ENCODE measurements around the gene NRXN3. TPM values are rescaled to one million over a fixed set of nuclear protein-coding genes. Genes with fewer than 3 reads are reported as not detected.
"Not testable (repeated sequence)": the region's sequence is repeated elsewhere in the genome, so short reads cannot be mapped to it uniquely, and the experiment has no call there.

The NRXN3 gene
- total and polyA plus RNA-seq, 11 donors, result 0.19 to 2.2 (median 1.1) TPM

GRCh38 chr14:78534141-78534540 is 364.0 kb downstream of the NRXN3 start:
- ATAC-seq, result no peak
- intact Hi-C loops (cut with DNase I), result no loop called here
- no peaks in the 10 kb centered on the region for H3K27me3 ChIP-seq
- peaks cover 0 to 9% (median 0%) of the 10 kb centered on the region in 12 donors for H3K9me3 ChIP-seq
- DNase-seq, result no peak
- 59 to 72% (median 61%) methylated on average over 2 of the region's 2 CpGs for WGBS, 4 donors
- no peaks in the 10 kb centered on the region for H3K4me1 ChIP-seq
- H3K4me3 ChIP-seq, result no peak overlapping the region
- H3K27ac ChIP-seq, result no peak overlapping the region
- no peaks in the 10 kb centered on the region for H3K36me3 ChIP-seq
- TF ChIP-seq, protein P1, sequence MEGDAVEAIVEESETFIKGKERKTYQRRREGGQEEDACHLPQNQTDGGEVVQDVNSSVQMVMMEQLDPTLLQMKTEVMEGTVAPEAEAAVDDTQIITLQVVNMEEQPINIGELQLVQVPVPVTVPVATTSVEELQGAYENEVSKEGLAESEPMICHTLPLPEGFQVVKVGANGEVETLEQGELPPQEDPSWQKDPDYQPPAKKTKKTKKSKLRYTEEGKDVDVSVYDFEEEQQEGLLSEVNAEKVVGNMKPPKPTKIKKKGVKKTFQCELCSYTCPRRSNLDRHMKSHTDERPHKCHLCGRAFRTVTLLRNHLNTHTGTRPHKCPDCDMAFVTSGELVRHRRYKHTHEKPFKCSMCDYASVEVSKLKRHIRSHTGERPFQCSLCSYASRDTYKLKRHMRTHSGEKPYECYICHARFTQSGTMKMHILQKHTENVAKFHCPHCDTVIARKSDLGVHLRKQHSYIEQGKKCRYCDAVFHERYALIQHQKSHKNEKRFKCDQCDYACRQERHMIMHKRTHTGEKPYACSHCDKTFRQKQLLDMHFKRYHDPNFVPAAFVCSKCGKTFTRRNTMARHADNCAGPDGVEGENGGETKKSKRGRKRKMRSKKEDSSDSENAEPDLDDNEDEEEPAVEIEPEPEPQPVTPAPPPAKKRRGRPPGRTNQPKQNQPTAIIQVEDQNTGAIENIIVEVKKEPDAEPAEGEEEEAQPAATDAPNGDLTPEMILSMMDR (IDR thresholded peaks at IDR 0.05), result no peak
- no peak for TF ChIP-seq POLR2A (IDR thresholded peaks at IDR 0.05)

DNA sequence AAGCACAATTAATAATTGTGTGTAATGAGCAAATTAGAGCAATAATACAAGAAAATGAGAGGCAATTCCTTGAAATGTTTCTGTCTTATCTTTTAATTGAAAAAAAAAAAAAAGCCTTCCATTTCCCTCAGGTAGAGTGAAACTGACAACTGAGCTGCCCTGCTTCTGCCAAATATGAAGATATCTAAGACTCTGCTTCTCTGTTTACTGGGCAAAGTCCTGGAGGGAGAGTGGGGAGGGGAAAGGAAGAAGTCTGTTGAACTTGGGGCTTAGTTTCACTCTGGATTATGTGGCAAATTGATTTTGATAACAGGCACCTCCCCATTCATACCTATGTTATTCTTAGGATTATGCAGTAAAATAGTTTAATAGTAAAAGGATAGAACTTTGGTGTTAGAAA is 364.9 kb downstream of the NRXN3 start:
- intact Hi-C loops (cut with DNase I), result no loop called here
- no peak for ATAC-seq

DNA sequence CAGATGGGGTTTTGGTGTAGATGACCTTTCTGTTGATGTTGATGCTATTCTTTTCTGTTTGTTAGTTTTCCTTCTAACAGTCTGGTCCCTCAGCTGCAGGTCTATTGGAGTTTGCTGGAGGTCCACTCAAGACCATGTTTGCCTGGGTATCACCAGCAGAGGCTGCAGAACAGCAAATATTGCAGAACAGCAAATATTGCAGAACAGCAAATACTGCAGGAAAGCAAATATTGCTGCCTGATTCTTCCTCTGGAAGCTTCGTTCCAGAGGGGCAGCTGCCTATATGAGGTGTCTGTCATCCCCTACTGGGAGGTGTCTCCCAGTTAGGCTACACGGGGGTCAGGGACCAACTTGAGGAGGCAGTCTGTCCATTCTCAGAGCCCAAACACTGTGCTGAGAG is 371.6 kb downstream of the NRXN3 start:
- intact Hi-C loops (cut with DNase I); H3K4me3 ChIP-seq; DNase-seq; H3K27ac ChIP-seq; H3K27me3 ChIP-seq; ATAC-seq; H3K4me1 ChIP-seq; H3K36me3 ChIP-seq: not testable (repeated sequence)
- WGBS, 4 donors, result 62 to 79% (median 74%) methylated on average over 2 of the region's 2 CpGs
- H3K9me3 ChIP-seq, result peaks cover 0 to 16% (median 0%) of the 10 kb centered on the region in 12 donors

More for the DNA sequence above, 364.9 kb downstream of the NRXN3 start:
- H3K36me3 ChIP-seq, result no peaks in the 10 kb centered on the region
- TF ChIP-seq POLR2A (IDR thresholded peaks at IDR 0.05), result no peak
- TF ChIP-seq, protein P1 (IDR thresholded peaks at IDR 0.05), result no peak
- H3K9me3 ChIP-seq, result peaks cover 0 to 9% (median 0%) of the 10 kb centered on the region in 12 donors
- H3K4me3 ChIP-seq, result no peak overlapping the region
- no peak for DNase-seq
- no peaks in the 10 kb centered on the region for H3K27me3 ChIP-seq
- no peak overlapping the region for H3K27ac ChIP-seq
- no peaks in the 10 kb centered on the region for H3K4me1 ChIP-seq

DNA sequence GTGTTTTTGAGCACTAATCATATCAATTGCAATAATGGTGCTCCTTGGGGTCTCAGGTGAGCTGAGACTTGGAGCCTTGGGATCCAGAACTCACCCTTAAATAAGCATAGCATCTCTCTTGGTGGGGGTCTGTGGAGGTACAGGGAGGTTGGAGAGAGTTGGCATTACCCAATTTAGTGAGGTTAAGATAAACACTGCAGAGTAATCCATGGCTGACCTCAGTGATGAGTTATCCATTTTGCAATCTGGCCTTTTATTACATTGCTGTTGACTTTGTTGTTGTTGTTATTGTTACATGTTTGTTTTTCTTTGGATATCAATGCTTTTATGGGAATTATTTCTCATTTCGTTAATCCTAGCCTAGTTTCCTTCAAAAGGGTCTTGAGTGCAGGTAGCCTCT is 373.3 kb downstream of the NRXN3 start:
- no peaks in the 10 kb centered on the region for H3K4me1 ChIP-seq
- H3K9me3 ChIP-seq, result peaks cover 0 to 6% (median 0%) of the 10 kb centered on the region in 12 donors
- no peak overlapping the region for H3K4me3 ChIP-seq
- DNase-seq, result no peak
- H3K27me3 ChIP-seq, result peaks cover 0 to 2% (median 0%) of the 10 kb centered on the region in 9 donors
- no peaks in the 10 kb centered on the region for H3K36me3 ChIP-seq
- no peak for ATAC-seq
- intact Hi-C loops (cut with DNase I), result no loop called here
- TF ChIP-seq, protein P1 (IDR thresholded peaks at IDR 0.05), result no peak
- no peak for TF ChIP-seq POLR2A (IDR thresholded peaks at IDR 0.05)
- H3K27ac ChIP-seq, result no peak overlapping the region
- WGBS, 4 donors, result 28 to 51% (median 34%) methylated on average over 1 of the region's 1 CpG

GRCh38 chr14:78561074-78561473 is 390.9 kb downstream of the NRXN3 start:
- WGBS, 4 donors, result 59 to 73% (median 63%) methylated on average over 3 of the region's 3 CpGs
- H3K9me3 ChIP-seq, result no peaks in the 10 kb centered on the region
- H3K4me3 ChIP-seq, result no peak overlapping the region
- intact Hi-C loops (cut with DNase I), result loop anchor here in 5 of 10 donors (10.0 kb wide), 4 partner anchors 116 to 906 kb away; no protein-coding TSS in a partner anchor
- ATAC-seq (no peak), DNase-seq (no peak)
- no peaks in the 10 kb centered on the region for H3K27me3 ChIP-seq
- no peak overlapping the region for H3K27ac ChIP-seq
- no peak for TF ChIP-seq POLR2A (IDR thresholded peaks at IDR 0.05)
- TF ChIP-seq, protein P1 (IDR thresholded peaks at IDR 0.05), result no peak
- no peaks in the 10 kb centered on the region for H3K36me3 ChIP-seq
- peaks cover 0 to 2% (median 0%) of the 10 kb centered on the region in 12 donors for H3K4me1 ChIP-seq

Data from heart left ventricle (tissue), 16 donors.